Osteocyte (in vitro differentiated cells): ENCODE results near the gene EXOC3. TPM values are rescaled to one million over a fixed set of nuclear protein-coding genes. Genes with fewer than 3 reads are reported as not detected.

Experiments used
- DNase-seq: peaks from one replicate; pipeline ENCODE4 v3.0.0; 2021; ENCODE audit warnings: mixed read lengths; ENCODE audit not compliant: unreplicated experiment; ENCODE audit errors: extremely low spot score
- H3K27ac Mint-ChIP-seq: one replicate; pipeline ENCODE4 v1.8.0; 2021; ENCODE audit warnings: mild to moderate bottlenecking, mixed read lengths; ENCODE audit not compliant: unreplicated experiment
- H3K27me3 Mint-ChIP-seq: one replicate; pipeline ENCODE4 v1.8.0; 2021; ENCODE audit warnings: mixed read lengths; ENCODE audit not compliant: unreplicated experiment
- H3K36me3 Mint-ChIP-seq: one replicate; pipeline ENCODE4 v1.8.0; 2021; ENCODE audit warnings: mixed read lengths; ENCODE audit not compliant: unreplicated experiment
- H3K4me1 Mint-ChIP-seq: one replicate; pipeline ENCODE4 v1.8.0; 2021; ENCODE audit warnings: mixed read lengths; ENCODE audit not compliant: unreplicated experiment
- H3K4me3 Mint-ChIP-seq: one replicate; pipeline ENCODE4 v1.8.0; 2021; ENCODE audit warnings: mild to moderate bottlenecking, moderate library complexity, mixed read lengths; ENCODE audit not compliant: unreplicated experiment
- H3K9me3 Mint-ChIP-seq: one replicate; pipeline ENCODE4 v1.8.0; 2021; ENCODE audit warnings: mixed read lengths; ENCODE audit not compliant: unreplicated experiment
- total RNA-seq: library from RNA; stranded (reverse); gene quantifications from 2 replicates; pipeline ENCODE4 v1.2.1, GENCODE V29; 2021
- TF ChIP-seq, protein P1 (sequence below): fragments of 200-600 bp; sonication (generic); IDR thresholded peaks from 2 replicates; pipeline ENCODE4 v1.5.0; 2021; ENCODE audit warnings: antibody characterized with exemption, mild to moderate bottlenecking, moderate library complexity

EXOC3 gene
- total RNA-seq, 1 donor from 2014 or later = 81.4 TPM

DNA sequence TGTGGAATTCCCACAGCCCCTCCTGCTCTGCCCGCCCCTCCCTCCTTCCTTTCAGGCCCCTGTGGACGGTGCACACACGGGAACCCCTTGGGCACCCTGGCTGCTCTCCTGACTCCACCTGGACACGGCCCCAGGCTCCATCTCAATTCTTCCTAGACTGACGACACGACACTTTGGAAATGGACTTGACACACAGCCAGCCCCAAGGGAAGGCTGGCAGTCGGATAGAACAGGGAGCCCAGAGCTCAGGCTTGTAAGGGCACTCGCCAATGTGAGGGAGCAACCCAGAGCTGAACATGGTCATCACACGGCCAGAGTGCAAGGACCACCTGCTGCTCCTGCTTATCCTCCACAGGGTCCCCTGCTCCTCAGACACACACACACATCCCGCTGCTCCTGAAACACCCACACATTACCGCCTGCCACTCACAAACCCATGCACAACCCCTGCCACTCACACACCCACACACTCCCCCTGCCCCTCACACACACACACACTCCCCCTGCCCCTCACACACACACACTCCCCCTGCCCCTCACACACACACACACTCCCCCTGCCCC, 72.4 kb downstream of the EXOC3 start:
- TF ChIP-seq, protein P1, sequence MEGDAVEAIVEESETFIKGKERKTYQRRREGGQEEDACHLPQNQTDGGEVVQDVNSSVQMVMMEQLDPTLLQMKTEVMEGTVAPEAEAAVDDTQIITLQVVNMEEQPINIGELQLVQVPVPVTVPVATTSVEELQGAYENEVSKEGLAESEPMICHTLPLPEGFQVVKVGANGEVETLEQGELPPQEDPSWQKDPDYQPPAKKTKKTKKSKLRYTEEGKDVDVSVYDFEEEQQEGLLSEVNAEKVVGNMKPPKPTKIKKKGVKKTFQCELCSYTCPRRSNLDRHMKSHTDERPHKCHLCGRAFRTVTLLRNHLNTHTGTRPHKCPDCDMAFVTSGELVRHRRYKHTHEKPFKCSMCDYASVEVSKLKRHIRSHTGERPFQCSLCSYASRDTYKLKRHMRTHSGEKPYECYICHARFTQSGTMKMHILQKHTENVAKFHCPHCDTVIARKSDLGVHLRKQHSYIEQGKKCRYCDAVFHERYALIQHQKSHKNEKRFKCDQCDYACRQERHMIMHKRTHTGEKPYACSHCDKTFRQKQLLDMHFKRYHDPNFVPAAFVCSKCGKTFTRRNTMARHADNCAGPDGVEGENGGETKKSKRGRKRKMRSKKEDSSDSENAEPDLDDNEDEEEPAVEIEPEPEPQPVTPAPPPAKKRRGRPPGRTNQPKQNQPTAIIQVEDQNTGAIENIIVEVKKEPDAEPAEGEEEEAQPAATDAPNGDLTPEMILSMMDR = no peak
- DNase-seq = no peak
- Mint-ChIP-seq H3K27me3 (peaks cover 26% of the 10 kb centered on the region), H3K4me3 (no peak overlapping the region), H3K36me3 (no peaks in the 10 kb centered on the region), H3K4me1 (no peaks in the 10 kb centered on the region), H3K27ac (no peak overlapping the region), H3K9me3 (no peaks in the 10 kb centered on the region)

DNA sequence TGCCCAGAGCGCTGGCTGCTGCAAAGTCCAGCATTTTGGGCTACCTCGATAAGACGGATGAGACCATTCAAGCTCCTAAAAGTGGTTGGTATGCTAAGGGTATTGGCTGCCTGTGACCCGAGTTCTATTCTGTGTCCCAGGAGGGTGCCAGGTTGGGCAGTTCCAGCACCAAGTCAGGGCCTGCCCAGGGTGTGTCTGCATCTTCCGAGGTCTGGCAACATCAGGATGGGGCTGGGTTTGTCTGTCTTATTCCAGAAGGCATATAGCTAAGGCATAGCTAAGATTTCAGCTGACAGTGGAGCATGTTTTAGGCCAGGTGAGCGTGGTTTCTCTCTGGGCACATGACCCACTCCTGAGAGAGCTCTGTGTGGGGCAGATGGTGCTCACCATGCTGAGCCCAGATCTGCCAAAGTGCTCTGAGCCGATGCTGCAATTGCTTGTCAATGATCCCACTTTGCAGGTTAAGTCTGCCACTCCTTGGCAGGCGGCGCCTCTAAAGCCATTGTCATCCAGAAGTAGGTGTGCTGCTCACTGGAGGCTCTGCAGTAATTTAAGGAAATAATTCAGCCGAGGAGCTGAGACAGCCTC, 73.5 kb downstream of the EXOC3 start:
- H3K27me3 Mint-ChIP-seq = peaks cover 26% of the 10 kb centered on the region
- TF ChIP-seq, protein P1 = no peak
- no peaks in the 10 kb centered on the region for H3K9me3 Mint-ChIP-seq
- H3K4me1 Mint-ChIP-seq = no peaks in the 10 kb centered on the region
- no peak overlapping the region for H3K27ac Mint-ChIP-seq
- H3K36me3 Mint-ChIP-seq = no peaks in the 10 kb centered on the region
- no peak overlapping the region for H3K4me3 Mint-ChIP-seq
- no peak for DNase-seq

Other genes starting within 250 kb of the EXOC3 start
- gene CCDC127, start 225.0 kb upstream of the EXOC3 start, total RNA-seq = 9.9 and 11.1 TPM in 2 replicates
- gene SDHA, start 224.9 kb upstream of the EXOC3 start, total RNA-seq = 130 and 136 TPM in 2 replicates
- 94.7 and 106 TPM in 2 replicates for gene PDCD6, start 171.5 kb upstream of the EXOC3 start, total RNA-seq
- 54.9 and 55.8 TPM in 2 replicates for gene AHRR, start 121.5 kb upstream of the EXOC3 start, total RNA-seq
- 1.2 and 1.7 TPM in 2 replicates for gene SLC9A3, start 81.3 kb downstream of the EXOC3 start, total RNA-seq
- gene CEP72, start 169.2 kb downstream of the EXOC3 start, total RNA-seq = 5.4 and 7.6 TPM in 2 replicates